NCI-H226 (cell line): ENCODE measurements around the gene BARHL2.

Experiments
- DNase-seq: peaks from one replicate; pipeline ENCODE4 v3.0.0-alpha.2; 2015

BARHL2 gene

GRCh38 chr1:90716552-90717355 is at the start of gene BARHL2:
BARHL2 (minus strand) TSS chr1:90717302; CDS start chr1:90717195, 107 bp downstream.
- no peak for DNase-seq

GRCh38 chr1:90763930-90764329 is 46.8 kb upstream of the BARHL2 start:
- no peak for DNase-seq

- no peak for DNase-seq
Observed at GRCh38 chr1:90763506-90763905, 46.4 kb upstream of the BARHL2 start.

- no peak for DNase-seq
Observed at GRCh38 chr1:90761781-90762589, 44.9 kb upstream of the BARHL2 start.

- no peak for DNase-seq
Observed at GRCh38 chr1:90761156-90761555, 44.1 kb upstream of the BARHL2 start.

- DNase-seq, result no peak
Observed at GRCh38 chr1:90753556-90753955, 36.5 kb upstream of the BARHL2 start.

GRCh38 chr1:90748668-90749067 is 31.6 kb upstream of the BARHL2 start:
- DNase-seq, result no peak

GRCh38 chr1:90746857-90747256 is 29.8 kb upstream of the BARHL2 start:
- no peak for DNase-seq

GRCh38 chr1:90745972-90746371 is 28.9 kb upstream of the BARHL2 start:
- DNase-seq, result no peak

GRCh38 chr1:90732136-90732535 is 15.0 kb upstream of the BARHL2 start:
- DNase-seq, result no peak

GRCh38 chr1:90731382-90732050 is 14.4 kb upstream of the BARHL2 start:
- DNase-seq, result no peak

- no peak for DNase-seq
Observed at GRCh38 chr1:90730243-90731022, 13.3 kb upstream of the BARHL2 start.

- DNase-seq, result no peak
Observed at GRCh38 chr1:90729504-90730242, 12.6 kb upstream of the BARHL2 start.

- DNase-seq, result no peak
Observed at GRCh38 chr1:90728502-90729287, 11.6 kb upstream of the BARHL2 start.

GRCh38 chr1:90727917-90728501 is 10.9 kb upstream of the BARHL2 start:
- DNase-seq, result no peak

- no peak for DNase-seq
Observed at GRCh38 chr1:90726986-90727480, 9.9 kb upstream of the BARHL2 start.

GRCh38 chr1:90726425-90726985 is 9.4 kb upstream of the BARHL2 start:
- DNase-seq, result no peak

GRCh38 chr1:90725657-90726424 is 8.7 kb upstream of the BARHL2 start:
- no peak for DNase-seq

GRCh38 chr1:90724926-90725656 is 8.0 kb upstream of the BARHL2 start:
- DNase-seq, result no peak
